ENCODE measurements around the gene TOMM7.
A peak's percentile ranks its signal among the peaks of the same experiment; 100 is the strongest.

DNA sequence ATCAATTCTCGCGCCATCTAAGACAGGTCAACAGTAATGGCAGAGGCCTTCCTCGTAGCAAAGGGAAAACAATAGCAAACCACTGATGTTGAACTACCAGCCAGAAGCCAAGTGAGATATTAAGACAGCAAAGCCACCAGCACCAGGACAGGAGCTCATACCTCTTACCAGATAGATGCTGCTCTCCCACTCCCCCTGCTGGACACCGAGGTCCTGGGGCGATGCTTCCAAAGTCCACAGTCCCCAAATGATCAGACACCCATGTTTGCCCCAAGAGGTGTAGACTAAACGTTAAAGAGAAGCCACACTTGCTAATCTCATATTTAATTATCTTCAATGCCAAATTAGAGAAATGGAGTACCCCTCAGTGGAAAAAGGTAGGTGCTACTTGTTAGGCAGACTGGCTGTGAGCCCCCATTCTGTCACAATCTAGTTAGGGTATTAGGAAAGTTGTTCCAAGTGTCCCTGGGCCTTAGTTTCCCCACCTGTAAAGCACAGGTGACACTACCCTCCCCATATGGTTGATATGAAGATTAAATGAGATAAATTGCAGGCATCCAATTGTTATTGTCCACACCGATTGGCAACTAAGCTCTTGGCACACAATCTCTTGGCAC, 39.9 kb downstream of the TOMM7 start:
- TF ChIP-seq, protein P1, sequence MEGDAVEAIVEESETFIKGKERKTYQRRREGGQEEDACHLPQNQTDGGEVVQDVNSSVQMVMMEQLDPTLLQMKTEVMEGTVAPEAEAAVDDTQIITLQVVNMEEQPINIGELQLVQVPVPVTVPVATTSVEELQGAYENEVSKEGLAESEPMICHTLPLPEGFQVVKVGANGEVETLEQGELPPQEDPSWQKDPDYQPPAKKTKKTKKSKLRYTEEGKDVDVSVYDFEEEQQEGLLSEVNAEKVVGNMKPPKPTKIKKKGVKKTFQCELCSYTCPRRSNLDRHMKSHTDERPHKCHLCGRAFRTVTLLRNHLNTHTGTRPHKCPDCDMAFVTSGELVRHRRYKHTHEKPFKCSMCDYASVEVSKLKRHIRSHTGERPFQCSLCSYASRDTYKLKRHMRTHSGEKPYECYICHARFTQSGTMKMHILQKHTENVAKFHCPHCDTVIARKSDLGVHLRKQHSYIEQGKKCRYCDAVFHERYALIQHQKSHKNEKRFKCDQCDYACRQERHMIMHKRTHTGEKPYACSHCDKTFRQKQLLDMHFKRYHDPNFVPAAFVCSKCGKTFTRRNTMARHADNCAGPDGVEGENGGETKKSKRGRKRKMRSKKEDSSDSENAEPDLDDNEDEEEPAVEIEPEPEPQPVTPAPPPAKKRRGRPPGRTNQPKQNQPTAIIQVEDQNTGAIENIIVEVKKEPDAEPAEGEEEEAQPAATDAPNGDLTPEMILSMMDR (IDR thresholded peaks at IDR 0.05) = peak; percentile 44 to 69 (median 60)
- no peak for TF ChIP-seq POLR2A (IDR thresholded peaks at IDR 0.05)
